HuH-7.5 (cell line): ENCODE data around the gene ITGB6.

Experiments used
- DNase-seq: peaks from one replicate; pipeline ENCODE4 v3.0.0; 2011; ENCODE audit warnings: low spot score

The ITGB6 gene, protein sequence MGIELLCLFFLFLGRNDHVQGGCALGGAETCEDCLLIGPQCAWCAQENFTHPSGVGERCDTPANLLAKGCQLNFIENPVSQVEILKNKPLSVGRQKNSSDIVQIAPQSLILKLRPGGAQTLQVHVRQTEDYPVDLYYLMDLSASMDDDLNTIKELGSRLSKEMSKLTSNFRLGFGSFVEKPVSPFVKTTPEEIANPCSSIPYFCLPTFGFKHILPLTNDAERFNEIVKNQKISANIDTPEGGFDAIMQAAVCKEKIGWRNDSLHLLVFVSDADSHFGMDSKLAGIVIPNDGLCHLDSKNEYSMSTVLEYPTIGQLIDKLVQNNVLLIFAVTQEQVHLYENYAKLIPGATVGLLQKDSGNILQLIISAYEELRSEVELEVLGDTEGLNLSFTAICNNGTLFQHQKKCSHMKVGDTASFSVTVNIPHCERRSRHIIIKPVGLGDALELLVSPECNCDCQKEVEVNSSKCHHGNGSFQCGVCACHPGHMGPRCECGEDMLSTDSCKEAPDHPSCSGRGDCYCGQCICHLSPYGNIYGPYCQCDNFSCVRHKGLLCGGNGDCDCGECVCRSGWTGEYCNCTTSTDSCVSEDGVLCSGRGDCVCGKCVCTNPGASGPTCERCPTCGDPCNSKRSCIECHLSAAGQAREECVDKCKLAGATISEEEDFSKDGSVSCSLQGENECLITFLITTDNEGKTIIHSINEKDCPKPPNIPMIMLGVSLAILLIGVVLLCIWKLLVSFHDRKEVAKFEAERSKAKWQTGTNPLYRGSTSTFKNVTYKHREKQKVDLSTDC

DNA sequence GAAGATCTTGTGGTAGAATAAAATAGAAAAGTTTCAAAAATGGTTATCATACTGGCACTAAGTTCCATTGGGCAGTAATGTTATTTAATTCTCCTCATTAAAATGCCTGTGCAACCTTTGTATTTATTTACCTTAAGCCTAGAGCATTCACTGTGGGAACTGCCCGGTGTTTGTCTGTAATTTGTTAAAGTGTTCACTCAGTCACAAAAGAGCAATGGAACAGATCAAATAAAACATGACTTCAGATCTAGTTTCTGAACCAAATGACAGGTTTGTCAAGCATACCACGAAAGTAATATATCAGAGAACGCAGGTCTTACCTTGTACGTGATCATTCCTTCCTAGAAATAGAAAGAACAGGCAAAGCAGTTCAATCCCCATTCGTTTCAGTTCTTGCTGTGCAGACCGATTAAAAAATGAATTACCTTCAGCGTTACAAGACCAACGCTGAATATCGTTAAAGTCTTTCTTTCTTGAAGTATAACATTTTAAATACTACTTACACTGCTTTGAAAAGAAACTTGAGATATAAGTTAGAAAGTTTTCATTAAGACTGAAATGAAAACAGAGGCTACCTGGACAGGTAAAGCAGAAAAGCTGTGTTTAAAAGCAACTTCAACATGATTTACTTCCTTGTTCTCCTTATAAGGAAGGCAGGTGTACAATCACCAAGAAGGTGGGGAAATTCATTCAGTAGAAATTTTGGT lies at the start of gene ITGB6:
Gene ITGB6, minus strand, starts transcription at position 590 of the 707 bp plus-strand sequence. Its CDS starts 209 bp downstream, at position 381.
- no peak for DNase-seq

GRCh38 chr2:160247296-160248035 lies 47.4 kb upstream of the ITGB6 start:
- no peak for DNase-seq

DNA sequence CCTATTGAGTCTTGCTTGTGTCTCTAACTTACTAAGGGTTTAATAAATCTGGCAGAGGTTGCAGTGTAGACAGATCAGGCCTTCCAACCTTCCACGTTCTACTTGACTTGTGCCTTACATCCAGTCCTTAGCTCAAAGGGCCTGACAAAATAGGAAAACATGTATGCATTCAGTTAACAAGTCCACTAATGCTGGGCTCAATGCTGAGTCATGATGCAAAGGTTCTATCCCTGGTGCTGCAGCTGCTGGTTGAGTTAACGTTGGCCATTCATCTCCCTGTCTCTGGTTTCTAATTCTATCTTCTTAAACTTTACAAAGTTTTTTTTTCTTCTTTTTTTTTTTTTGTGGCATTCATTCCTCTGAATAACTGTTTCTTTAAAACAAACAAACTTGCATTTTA lies 46.3 kb upstream of the ITGB6 start:
- no peak for DNase-seq

DNA sequence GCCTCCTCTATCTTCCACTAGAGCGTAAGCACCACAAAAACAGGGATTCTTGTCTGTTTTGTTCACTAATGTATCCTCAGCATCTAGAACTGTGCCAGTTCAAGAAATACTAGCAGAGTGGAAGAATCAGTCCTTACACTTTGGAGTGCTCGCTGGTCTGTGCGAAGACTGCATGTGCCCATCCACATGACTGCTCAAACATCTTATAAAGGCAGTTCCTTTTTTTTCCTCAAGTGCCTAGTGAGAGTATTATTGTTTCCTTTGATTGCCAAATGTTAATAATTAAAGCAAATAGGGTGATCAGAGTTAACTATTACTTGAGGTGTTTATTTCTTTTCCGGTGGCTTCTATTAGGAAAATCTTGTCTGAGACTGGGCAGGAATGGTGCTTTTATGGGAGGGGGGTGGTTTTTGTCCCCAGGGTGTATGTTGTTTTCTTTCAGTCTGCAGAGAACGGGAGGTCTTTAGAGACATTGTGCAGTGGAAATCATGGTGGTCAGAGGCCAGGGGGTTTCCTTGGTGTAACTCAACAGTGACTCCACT lies 45.6 kb upstream of the ITGB6 start:
- no peak for DNase-seq

GRCh38 chr2:160242893-160243564 lies 43.0 kb upstream of the ITGB6 start:
- no peak for DNase-seq

DNA sequence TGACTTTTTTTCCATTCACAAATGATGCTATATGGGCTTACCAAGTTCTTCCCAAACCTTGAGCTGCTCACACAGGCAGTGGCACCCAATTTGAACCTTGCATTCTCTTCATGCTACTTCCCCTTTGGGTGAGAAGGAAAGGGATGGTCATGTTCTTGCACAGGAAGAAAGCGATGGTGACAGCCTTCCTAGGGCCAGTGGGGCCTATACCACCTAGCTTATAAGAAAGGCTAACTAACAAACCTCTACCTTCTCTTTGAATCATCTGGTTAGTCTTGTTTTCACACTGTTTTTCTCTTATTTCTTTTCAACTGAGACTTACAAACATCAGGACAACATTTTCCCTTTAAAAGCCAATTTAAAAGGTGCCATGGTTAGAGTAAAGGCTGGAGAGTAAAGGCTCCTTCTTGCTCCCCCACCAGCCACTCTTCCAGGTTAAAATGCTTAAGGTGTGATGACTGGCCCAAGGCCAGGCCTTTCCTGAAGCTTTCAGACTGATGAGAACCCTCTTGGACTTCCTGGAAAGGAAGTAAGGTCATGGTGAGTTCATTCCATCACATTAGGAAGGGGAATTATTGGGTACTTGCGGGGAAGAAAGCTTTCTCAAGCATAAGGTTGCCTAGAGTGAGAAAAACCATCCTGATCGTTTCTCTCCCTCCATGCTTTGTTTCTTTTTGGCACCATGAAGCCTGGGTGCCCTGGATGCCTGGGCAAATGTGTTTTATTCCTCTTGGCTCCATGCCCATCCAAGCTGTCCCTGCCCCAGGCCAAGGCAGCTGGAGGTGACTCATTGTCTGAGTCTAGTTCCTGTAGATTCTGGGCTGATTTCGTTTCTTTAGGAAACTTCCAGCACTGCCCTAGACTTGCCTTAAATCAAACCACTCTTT lies 41.4 kb upstream of the ITGB6 start:
- no peak for DNase-seq

- DNase-seq: no peak
Observed at GRCh38 chr2:160239436-160239835, 39.4 kb upstream of the ITGB6 start.

DNA sequence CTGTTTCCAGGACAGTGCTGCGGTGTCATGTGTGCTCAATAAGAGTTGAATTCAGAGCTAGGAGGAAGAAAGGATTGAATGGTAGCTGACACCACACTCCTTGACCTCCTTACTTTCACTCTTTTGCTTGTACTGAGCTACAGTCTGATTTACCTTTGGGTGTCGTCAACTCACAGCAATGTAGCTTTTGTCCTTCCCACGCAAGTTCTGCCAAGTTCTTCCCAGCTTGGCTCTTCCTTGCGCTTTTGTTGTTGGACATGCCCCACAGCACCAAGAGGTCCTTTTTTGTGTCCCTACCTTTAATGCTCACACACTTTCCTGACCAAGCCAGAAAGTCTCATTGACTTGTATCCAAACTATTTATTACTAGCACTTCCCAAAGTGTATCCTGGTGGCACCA lies 38.3 kb upstream of the ITGB6 start:
- no peak for DNase-seq

- no peak for DNase-seq
Observed at GRCh38 chr2:160232905-160233475, 32.9 kb upstream of the ITGB6 start.

- no peak for DNase-seq
Observed at GRCh38 chr2:160229591-160229990, 29.5 kb upstream of the ITGB6 start.

DNA sequence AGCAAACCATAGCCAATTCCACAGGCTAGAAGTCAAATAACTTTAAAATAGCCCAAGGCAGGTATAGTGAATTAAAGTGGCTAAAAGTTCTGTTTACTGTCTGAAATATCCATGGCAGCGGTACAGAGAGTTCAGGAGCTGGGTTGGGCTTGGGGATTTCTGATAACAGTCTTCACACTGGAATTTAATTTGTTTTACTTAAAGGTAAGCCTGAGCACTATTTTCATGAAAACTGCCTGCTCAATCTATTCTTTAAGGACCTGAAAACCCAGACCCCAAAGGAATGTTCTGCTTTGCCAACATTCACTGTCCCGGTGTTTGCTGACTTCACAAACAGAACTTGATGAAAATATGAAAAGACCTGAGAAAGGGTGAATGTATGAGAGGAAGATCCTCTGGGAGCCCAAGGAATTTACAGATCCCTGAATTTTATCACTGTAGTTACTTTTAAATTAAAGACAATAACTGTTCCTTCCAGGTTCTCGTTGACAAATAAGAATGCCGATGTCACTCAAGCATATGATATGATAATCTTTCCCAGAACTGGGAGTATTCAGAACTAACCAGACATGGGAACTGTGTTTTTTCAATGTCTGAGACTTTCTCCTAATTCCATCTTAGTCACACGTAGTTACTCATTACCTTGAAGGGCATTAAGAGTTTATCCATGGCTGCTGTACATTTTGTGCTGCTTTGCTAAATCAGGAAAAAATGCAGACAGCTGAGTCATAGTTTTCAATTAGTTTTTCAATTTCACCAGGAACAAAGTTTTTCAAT lies 28.3 kb upstream of the ITGB6 start:
- DNase-seq: no peak

GRCh38 chr2:160227293-160227915 lies 27.3 kb upstream of the ITGB6 start:
- DNase-seq: no peak

- DNase-seq: no peak
Observed at GRCh38 chr2:160226367-160226766, 26.3 kb upstream of the ITGB6 start.

GRCh38 chr2:160225722-160226121 lies 25.6 kb upstream of the ITGB6 start:
- no peak for DNase-seq

GRCh38 chr2:160224507-160224906 lies 24.4 kb upstream of the ITGB6 start:
- DNase-seq: no peak

DNA sequence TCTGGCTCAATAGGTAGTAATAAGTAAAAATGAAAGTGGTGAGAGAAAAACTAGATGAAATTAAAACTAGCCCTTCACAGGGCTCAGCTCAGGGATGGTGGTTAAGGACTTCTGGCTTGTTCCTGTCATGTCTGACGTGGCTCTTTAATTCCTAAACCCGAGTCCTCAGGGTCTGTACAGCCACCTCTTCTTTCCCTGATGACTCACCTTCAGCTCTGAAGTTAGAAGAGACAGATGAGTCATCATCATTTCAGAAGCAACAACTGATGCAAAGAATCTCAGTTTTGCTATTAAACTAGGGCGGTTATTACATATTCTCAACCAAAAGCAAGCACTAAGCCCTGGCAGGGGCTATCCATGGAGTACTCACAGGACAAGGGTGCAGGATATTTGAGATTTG lies 24.0 kb upstream of the ITGB6 start:
- no peak for DNase-seq

- no peak for DNase-seq
Observed at GRCh38 chr2:160223560-160223959, 23.5 kb upstream of the ITGB6 start.

GRCh38 chr2:160222546-160223283 lies 22.6 kb upstream of the ITGB6 start:
- no peak for DNase-seq
